GM21723 (cell line): ENCODE data around the gene IGF2BP2.
"Not testable (repeated sequence)": the region's sequence is repeated elsewhere in the genome, so short reads cannot be mapped to it uniquely, and the experiment has no call there.

Experiments used
- ATAC-seq: cut with Tn5 transposase; IDR thresholded peaks from one replicate; pipeline ENCODE4 v1.9.1; 2021; ENCODE audit warnings: mild to moderate bottlenecking, moderate library complexity; ENCODE audit not compliant: unreplicated experiment

IGF2BP2 gene

GRCh38 chr3:185647134-185647879, 177.5 kb downstream of the IGF2BP2 start:
- no peak for ATAC-seq

GRCh38 chr3:185646382-185647133, 178.3 kb downstream of the IGF2BP2 start:
- ATAC-seq, result no peak

- no peak for ATAC-seq
These were observed 179.1 kb downstream of the IGF2BP2 start for GRCh38 chr3:185645596-185646381.

GRCh38 chr3:185645191-185645590, 179.7 kb downstream of the IGF2BP2 start:
- not testable (repeated sequence) for ATAC-seq

- no peak for ATAC-seq
These were observed 184.5 kb downstream of the IGF2BP2 start for GRCh38 chr3:185640308-185640707.

- ATAC-seq, result no peak
These were observed 185.1 kb downstream of the IGF2BP2 start for GRCh38 chr3:185639632-185640206.

- not testable (repeated sequence) for ATAC-seq
These were observed 186.2 kb downstream of the IGF2BP2 start for GRCh38 chr3:185638651-185639050.

GRCh38 chr3:185637388-185637787, 187.5 kb downstream of the IGF2BP2 start:
- no peak for ATAC-seq

GRCh38 chr3:185632996-185633395, 191.8 kb downstream of the IGF2BP2 start:
- no peak for ATAC-seq

GRCh38 chr3:185631508-185632206, 193.2 kb downstream of the IGF2BP2 start:
- ATAC-seq, result no peak

GRCh38 chr3:185631108-185631507, 193.7 kb downstream of the IGF2BP2 start:
- ATAC-seq, result no peak

GRCh38 chr3:185630182-185630622, 194.6 kb downstream of the IGF2BP2 start:
- no peak for ATAC-seq

- ATAC-seq, result no peak
These were observed 195.2 kb downstream of the IGF2BP2 start for GRCh38 chr3:185629554-185630181.

- no peak for ATAC-seq
These were observed 199.1 kb downstream of the IGF2BP2 start for GRCh38 chr3:185625784-185626183.

GRCh38 chr3:185623939-185624665, 200.7 kb downstream of the IGF2BP2 start:
- ATAC-seq, result no peak

GRCh38 chr3:185613016-185613415, 211.8 kb downstream of the IGF2BP2 start:
- no peak for ATAC-seq

GRCh38 chr3:185606196-185606595, 218.6 kb downstream of the IGF2BP2 start:
- ATAC-seq, result no peak

GRCh38 chr3:185605566-185605965, 219.3 kb downstream of the IGF2BP2 start:
- ATAC-seq, result no peak

- peak; percentile 76 for ATAC-seq
These were observed 229.3 kb downstream of the IGF2BP2 start for GRCh38 chr3:185595526-185595925.
